ENCODE measurements around the gene HS2ST1. TPM values are rescaled to one million over a fixed set of nuclear protein-coding genes. Genes with fewer than 3 reads are reported as not detected.

The HS2ST1 gene
- total RNA-seq, 2 donors from 2014 or later = 29.0 to 31.5 TPM

- Histone ChIP-seq H3K36me3 (ENCODE audit: control insufficient read depth, insufficient read depth, low read length) (no peaks in the 10 kb centered on the region), H3K27me3 (ENCODE audit: control insufficient read depth, insufficient read depth, low read length, poor library complexity, severe bottlenecking) (peaks cover 68% of the 10 kb centered on the region), H3K9ac (ENCODE audit: extremely low read depth, low read length, poor library complexity, severe bottlenecking) (no peak overlapping the region), H3K27ac (ENCODE audit: low read depth, low read length) (peak overlapping the region; percentile 61), H3K4me1 (ENCODE audit: control insufficient read depth, insufficient read depth, low read length) (peaks cover 4% of the 10 kb centered on the region), H3K4me3 (ENCODE audit: low read length) (no peak overlapping the region), H3K9me3 (ENCODE audit: control insufficient read depth, low read length) (no peaks in the 10 kb centered on the region)
- peak overlapping the region; percentile 42 for H3K4me3 Mint-ChIP-seq
- TF ChIP-seq CTCF (conservative IDR thresholded peaks at IDR 0.05) = peak; percentile 86
- DNase-seq = peak; percentile 94
- no peaks in the 10 kb centered on the region for H3K36me3 Mint-ChIP-seq (ENCODE audit: low read depth)
- WGBS, 2 experiments (ENCODE audit: insufficient coverage in 1 of 2, insufficient read length in 1 of 2) = 18 to 30% methylated on average over 26 to 45 of the region's 45 CpGs
- peaks cover 67% of the 10 kb centered on the region for H3K27me3 Mint-ChIP-seq (ENCODE audit: insufficient read depth)
- H3K4me1 Mint-ChIP-seq = peaks cover 20% of the 10 kb centered on the region
- H3K9me3 Mint-ChIP-seq = no peaks in the 10 kb centered on the region
- H3K27ac Mint-ChIP-seq = no peak overlapping the region
These were observed 237.3 kb downstream of the HS2ST1 start for GRCh38 chr1:87151500-87152421.

- H3K9me3 ChIP-seq (ENCODE audit: control insufficient read depth, low read length) = no peaks in the 10 kb centered on the region
- H3K4me1 ChIP-seq (ENCODE audit: control insufficient read depth, insufficient read depth, low read length) = peaks cover 4% of the 10 kb centered on the region
- H3K9ac ChIP-seq (ENCODE audit: extremely low read depth, low read length, poor library complexity, severe bottlenecking) = no peak overlapping the region
- TF ChIP-seq CTCF (conservative IDR thresholded peaks at IDR 0.05) = no peak
- H3K36me3 Mint-ChIP-seq (ENCODE audit: low read depth) = no peaks in the 10 kb centered on the region
- H3K36me3 ChIP-seq (ENCODE audit: control insufficient read depth, insufficient read depth, low read length) = no peaks in the 10 kb centered on the region
- H3K9me3 Mint-ChIP-seq = no peaks in the 10 kb centered on the region
- 93 to 94% methylated on average over 8 to 9 of the region's 9 CpGs for WGBS, 2 experiments (ENCODE audit: insufficient coverage in 1 of 2, insufficient read length in 1 of 2)
- DNase-seq = no peak
- H3K27me3 ChIP-seq (ENCODE audit: control insufficient read depth, insufficient read depth, low read length, poor library complexity, severe bottlenecking) = peaks cover 56% of the 10 kb centered on the region
- peak overlapping the region; percentile 73 for H3K27ac ChIP-seq (ENCODE audit: low read depth, low read length)
- no peak overlapping the region for H3K4me3 ChIP-seq (ENCODE audit: low read length)
- no peak overlapping the region for H3K4me3 Mint-ChIP-seq
- peaks cover 14% of the 10 kb centered on the region for H3K4me1 Mint-ChIP-seq
- H3K27ac Mint-ChIP-seq = no peak overlapping the region
- peaks cover 41% of the 10 kb centered on the region for H3K27me3 Mint-ChIP-seq (ENCODE audit: insufficient read depth)
These were observed 239.9 kb downstream of the HS2ST1 start for GRCh38 chr1:87154384-87154783.

- DNase-seq = no peak
- TF ChIP-seq CTCF (conservative IDR thresholded peaks at IDR 0.05) = no peak
- Histone ChIP-seq H3K27me3 (ENCODE audit: control insufficient read depth, insufficient read depth, low read length, poor library complexity, severe bottlenecking) (peaks cover 48% of the 10 kb centered on the region), H3K9me3 (ENCODE audit: control insufficient read depth, low read length) (no peaks in the 10 kb centered on the region), H3K9ac (ENCODE audit: extremely low read depth, low read length, poor library complexity, severe bottlenecking) (no peak overlapping the region), H3K4me3 (ENCODE audit: low read length) (no peak overlapping the region), H3K27ac (ENCODE audit: low read depth, low read length) (peak overlapping the region; percentile 73), H3K36me3 (ENCODE audit: control insufficient read depth, insufficient read depth, low read length) (no peaks in the 10 kb centered on the region), H3K4me1 (ENCODE audit: control insufficient read depth, insufficient read depth, low read length) (peaks cover 4% of the 10 kb centered on the region)
- H3K36me3 Mint-ChIP-seq (ENCODE audit: low read depth) = no peaks in the 10 kb centered on the region
- H3K27ac Mint-ChIP-seq = no peak overlapping the region
- peaks cover 34% of the 10 kb centered on the region for H3K27me3 Mint-ChIP-seq (ENCODE audit: insufficient read depth)
- no peak overlapping the region for H3K4me3 Mint-ChIP-seq
- no peaks in the 10 kb centered on the region for H3K9me3 Mint-ChIP-seq
- peaks cover 11% of the 10 kb centered on the region for H3K4me1 Mint-ChIP-seq
- WGBS, 2 experiments (ENCODE audit: insufficient coverage in 1 of 2, insufficient read length in 1 of 2) = 70 to 82% methylated on average over 5 to 6 of the region's 6 CpGs
These were observed 240.7 kb downstream of the HS2ST1 start for GRCh38 chr1:87155170-87155569.
